Endometrium (tissue), 2 donors: ENCODE results near the gene ANKRD9.

ENCODE experiments used
- FAIRE-seq: peaks from 2 replicates; lab custom pipeline; 2012; peaks lifted over from hg19 to GRCh38; lab: Jason Lieb, UNC
- donor health status: control.
- donor health status: control.

Gene ANKRD9

DNA sequence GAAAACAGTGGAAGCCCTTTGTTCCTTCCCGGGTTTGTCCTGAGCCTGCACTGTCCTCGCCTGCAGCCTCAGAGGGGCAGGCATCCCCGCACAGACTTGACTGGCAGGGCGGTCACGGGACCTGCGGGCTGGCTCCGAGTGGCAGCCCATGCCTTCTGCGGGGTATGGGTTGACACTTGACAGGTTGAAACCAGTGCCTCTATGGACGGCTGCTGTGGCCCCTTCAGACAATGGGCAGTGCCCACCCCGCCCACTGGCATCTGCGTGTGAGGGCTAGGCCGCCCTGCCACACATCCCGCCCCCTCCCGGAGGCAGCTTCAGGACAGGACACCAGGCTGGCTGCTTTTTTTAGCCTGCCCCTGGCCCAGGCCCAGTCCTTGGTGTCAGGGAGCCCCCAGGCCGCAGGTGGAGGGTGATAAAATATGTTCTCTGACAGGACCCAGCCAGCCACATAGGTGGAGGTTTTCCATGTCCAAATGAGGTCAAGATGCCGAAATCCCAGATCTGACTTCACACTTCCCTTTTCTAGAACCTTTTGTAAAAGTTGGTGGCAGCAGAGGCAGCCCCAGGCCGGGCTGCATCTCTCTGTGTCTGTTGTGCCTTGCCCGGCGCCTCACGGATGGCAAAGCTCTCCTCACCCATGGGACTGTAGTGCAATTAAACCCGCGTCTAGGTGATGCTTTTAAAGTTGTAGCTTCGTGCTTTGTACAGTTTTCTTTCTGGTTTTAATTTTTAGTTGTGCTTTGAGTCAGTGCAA is 10.0 kb downstream of the ANKRD9 start:
- no peak for FAIRE-seq

DNA sequence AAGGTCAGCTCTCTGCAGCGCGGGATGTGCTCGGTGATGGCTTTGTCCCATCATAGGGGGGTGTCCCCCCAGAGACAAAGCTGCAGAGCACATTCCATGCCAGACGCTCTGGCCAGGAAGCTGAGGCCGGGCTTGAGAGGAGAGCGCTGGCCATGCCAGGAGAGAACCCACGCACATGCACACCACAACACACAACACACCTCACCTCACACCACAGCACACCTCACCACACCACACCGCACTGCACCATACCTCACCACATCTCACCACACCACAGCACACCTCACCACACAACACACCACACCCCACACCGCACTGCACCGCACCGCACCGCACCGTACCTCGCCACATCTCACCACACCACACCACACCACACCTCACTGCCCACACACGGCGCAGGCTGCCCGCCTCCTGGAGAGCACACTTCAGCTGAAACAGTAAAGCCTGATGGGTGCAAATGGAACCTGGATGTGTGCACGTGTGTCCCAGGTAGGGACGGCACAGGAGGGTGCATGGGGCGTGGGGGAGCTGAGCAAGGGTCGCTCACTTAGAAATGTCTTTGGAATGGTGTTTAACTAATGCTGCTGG is 10.8 kb downstream of the ANKRD9 start:
- no peak for FAIRE-seq

DNA sequence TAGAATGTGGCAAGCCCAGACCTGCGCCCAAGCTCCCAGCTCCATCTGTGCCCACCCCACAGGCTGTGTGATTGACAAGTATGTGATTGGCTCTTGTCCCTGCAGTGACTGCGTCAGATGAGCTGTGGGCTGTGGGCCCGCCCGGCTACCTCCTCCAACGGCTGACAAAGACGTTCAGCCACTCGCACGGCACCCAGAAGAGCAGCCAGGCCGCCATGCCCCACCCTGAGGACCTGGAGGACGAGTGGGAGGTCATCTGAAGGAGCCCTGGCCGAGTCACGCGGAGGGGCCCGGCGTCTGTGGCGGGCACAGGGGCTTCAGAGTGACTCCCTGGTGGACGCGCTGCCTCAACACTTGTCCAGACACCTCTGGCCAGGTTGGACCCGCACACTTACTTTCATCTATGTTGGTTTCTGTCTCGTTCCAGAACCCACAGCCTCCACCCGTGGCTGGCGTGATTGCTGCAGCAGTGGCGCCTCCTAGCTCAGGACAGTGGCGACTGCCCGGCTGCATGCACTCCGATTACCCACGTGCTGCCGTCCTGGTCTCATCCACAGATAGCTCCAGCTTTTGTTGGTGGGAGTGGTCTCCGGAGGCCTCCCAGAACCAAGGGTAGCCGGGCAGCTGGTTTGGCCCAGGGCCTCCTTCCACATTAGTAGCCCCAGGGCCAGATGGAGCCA is 11.4 kb downstream of the ANKRD9 start:
- no peak for FAIRE-seq

- FAIRE-seq = no peak
Observed at GRCh38 chr14:102496958-102497744, 12.4 kb downstream of the ANKRD9 start.

DNA sequence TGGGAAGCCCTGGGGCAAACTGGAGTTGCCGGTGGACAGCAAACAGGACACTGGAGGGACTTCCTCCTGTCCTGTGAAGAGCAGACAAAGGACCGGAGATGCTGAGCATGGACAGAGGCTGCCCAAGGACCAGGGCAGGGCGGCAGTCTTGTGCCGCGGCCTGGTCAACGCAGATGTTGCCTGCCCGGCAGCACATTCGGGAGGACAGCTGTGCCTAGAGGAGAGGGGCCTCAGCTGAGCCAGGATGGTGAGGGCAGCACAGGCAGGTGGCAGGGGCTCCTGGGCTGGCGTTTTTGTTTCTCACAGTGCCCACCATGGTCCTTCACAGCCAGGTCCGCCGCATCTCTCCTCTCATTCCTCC is 13.3 kb downstream of the ANKRD9 start:
- FAIRE-seq = no peak

DNA sequence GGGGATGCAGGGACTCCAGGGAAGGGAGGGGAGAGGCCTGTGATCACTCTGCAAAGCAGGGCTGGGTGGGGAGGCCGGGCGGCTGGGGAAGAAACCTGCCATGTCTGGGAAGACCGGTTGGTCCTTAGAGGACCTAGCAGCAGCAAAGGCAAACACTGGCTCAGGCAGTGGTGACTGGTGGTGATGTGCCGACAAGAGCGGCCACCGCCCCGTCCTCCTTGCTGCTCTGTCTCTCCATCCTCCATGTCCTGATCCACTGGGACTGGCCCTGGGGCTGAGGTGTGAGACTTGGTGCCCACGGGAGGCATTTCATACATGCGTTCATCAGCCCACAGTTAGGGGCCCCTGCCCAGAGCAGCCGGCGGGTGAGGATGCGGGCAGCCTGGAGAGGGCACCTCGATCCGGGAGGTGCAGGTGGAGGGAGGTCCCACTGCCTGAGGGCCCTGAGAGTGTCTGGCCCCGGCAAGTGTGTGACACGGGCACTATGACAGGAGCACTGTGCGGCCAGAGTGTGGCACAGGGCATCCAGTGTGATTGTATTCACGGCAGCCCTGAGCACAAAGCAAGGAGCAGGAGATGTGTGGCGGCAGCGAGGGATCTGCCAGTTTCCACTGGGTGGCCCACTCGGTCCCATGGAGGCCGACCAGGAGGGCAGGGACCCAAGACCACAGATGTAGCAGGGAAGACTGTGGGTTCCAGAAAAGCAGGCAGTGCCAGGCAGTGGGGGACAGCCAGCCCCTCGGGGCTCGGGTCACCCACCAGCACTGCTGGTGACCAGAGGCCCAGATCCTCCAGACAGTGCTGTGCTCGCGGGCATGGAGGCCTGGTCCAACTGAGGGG is 13.9 kb downstream of the ANKRD9 start:
- no peak for FAIRE-seq

- FAIRE-seq = no peak
Observed at GRCh38 chr14:102493585-102493984, 16.0 kb downstream of the ANKRD9 start.

- no peak for FAIRE-seq
Observed at GRCh38 chr14:102493096-102493495, 16.5 kb downstream of the ANKRD9 start.

- FAIRE-seq = no peak
Observed at GRCh38 chr14:102492531-102492910, 17.1 kb downstream of the ANKRD9 start.

DNA sequence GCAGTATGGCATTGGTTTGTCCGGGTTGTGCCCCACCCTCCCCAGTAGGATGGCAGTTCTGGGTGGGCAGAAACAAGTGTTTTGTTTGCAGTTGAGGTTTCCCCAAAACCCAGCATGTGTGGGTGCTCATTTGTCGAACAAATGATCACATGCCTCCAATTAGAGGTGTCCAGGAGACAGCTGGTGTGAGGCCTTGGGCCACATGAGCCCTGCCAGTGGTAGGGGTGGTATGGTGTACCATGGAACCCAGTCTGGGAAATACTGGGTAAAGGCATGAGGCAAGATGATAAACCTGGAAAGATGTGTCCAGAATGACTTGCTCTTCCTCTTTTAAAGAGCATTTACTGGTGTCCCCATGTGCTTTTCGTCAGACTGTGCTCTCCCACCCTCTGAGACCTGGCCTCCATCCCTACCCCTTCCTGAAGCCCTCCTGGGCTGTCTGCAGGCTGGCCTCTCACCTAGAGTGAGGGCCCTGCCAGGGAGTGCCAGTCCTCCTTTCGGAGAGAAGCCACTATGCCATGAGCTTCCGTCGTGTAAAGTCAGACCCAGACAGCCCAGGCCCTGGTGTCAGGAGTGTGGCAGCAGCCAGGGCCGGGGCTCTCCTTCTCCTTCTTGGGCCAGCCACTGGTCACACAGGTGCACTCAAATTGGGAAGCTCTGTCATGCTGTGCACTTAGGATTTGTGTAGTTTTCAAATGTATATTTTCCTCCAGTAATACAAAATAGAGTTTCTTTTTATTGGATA is 17.6 kb downstream of the ANKRD9 start:
- no peak for FAIRE-seq

DNA sequence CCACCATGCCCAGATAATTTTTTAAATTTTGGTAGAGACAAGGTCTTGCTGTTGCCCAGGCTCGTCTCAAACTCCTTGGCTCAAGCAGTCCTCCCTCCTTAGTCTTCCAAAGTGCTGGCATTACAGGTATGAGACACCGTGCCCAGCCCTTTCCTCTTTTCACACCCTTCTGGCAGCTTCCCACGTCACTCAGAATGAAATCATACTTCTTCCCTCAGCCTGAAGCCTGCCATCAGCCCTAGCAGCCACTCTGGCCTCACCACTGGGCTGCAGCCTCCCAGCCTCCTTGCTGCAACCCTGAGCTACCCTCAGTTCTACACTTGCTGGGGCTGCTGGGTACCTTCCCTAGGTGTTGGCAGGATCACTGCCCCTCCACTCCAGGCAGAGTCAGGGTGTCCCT is 18.2 kb downstream of the ANKRD9 start:
- FAIRE-seq = no peak

GRCh38 chr14:102490456-102490855 is 19.1 kb downstream of the ANKRD9 start:
- FAIRE-seq = no peak

DNA sequence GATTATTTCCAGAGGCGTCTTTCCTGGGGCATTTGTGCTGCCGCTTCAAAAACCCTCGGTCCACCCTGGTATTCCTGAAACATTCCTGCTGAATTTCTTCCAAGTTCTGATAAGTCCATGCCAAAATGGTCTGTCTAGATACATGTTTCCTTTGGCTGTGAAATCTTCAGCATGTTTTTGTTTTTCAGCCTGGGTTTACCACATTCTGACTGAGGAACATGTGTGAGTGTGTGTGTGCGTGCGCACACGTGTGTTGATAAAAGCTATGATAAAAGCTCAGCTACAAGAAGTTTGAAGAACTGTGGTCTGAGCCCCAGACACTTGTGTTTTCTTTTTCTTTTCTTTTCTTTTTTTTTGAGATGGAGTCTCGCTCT is 22.4 kb downstream of the ANKRD9 start:
- FAIRE-seq = no peak

- no peak for FAIRE-seq
Observed at GRCh38 chr14:102486513-102487203, 22.9 kb downstream of the ANKRD9 start.

DNA sequence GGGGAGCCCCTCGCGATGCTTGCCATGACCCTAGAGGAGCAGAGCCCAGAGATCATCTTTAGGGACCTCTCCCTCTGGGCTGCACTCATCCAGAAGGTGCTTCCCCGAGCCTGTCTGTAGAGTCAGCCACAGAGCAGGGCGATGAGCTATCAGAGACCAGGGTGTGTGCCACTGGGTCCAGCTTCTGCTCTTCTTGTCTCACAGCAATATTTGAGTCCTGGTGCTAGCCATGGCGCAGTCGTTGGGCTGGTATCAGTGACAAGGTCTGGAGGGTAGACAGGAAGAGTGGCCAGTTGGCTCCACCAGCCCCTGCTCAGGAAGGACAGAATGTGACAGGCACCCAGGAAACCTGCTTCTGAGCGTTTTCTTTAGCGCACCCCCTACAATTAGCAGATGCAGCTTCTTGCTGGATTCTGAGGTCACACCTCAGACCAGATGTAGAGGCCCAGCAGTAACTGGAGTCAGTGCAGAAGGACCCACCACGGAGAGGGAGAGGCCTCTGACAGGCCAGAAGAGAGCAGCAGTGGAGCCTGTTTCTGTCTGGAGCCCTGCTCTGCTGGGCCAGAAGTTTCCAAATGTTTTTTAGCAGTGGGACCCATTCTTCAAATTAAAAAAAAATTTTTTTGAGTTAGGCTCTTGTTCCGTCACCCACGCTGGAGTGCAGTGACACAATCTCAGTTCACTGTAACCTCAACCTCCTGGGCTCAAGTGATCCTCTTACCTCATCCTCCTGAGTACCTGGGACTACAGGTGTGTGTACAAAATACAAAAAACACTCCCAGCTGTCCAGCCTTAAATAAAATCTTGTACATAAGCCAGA is 23.7 kb downstream of the ANKRD9 start:
- FAIRE-seq = no peak

DNA sequence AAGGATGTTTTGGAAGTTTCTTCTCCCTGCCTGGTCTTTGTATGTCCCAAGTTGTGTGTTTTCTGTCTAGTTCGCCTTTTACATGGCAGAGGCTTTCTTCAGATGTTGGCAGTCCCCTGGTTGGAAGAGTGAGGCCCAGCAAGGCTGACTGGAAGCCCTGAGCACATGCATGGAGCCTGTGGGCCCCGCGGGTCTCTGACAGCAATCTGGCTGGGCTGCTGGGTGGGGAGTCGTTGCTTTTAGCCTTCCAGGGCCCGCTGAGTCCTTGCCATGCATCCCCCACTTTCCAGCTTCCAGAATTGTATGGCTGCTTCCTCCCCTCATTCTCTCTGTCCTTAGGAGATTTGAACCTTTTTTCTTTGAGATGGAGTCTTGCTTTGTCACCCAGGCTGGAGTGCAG is 25.3 kb downstream of the ANKRD9 start:
- FAIRE-seq = no peak

- FAIRE-seq = no peak
Observed at GRCh38 chr14:102481791-102482238, 27.8 kb downstream of the ANKRD9 start.

DNA sequence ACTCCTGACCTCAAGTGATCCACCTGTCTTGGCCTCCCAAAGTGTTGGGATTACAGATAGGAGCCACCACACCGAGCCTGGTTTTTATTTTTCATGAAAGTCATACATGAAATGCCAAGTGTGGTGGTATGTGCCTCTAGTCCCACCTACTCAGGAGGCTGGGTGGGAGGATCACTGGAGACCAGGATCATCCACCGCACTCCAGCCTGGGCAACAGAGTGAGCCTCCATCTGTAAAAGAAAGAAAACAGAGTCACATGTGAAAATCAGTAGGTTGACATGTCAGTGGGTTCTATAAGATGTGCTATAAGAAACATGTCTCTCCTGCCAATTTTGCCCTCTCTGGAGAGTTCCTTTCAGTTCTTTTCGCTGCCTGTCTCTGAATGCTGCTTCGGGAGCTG is 28.2 kb downstream of the ANKRD9 start:
- FAIRE-seq = no peak

DNA sequence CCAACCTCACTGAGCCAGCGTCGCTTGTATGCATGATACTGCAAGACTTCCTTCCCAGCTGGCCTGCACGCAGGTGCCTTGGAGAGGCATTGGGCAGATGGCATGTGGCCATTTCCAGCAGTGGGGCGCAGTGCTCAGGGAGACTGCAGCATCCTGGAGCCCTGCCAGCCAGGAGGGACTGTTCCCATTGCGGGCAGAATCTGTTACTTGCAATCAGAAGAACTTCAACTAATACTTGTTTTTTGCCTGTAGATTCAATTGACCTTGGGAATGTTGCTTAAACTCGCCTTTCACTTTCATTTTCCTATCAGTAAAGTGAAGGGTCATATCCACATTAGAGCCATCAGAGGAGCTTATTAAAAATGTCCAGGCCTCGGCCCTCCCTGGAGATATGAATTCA is 29.8 kb downstream of the ANKRD9 start:
- no peak for FAIRE-seq

DNA sequence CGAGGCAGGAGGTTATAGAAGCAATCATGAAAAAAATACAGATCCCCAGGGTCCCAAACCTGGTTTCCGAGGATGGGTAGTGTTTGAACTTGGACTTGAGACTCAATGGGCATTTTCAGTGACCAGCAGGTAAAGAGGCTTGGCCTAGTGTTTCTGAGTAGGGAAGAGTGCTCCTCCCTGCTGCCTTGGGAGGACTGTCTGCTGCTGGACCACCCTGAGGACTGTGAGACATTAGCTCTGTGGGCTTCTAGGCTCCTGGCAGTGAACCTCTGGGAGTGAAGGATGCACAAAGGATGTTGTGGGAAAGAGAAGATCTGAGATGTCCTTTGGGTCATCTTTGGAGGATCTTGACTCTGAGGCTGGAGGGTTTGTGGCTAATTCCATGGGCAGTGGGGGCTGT is 30.5 kb downstream of the ANKRD9 start:
- no peak for FAIRE-seq
